ENCODE data around the gene CALML5.

GRCh38 chr10:5509236-5509635 is 9.9 kb upstream of the CALML5 start:
- no peak for TF ChIP-seq CTCF (conservative IDR thresholded peaks at IDR 0.05; ENCODE audit: low read depth, low read length)
- no peak for TF ChIP-seq EZH2 (IDR thresholded peaks at IDR 0.05; ENCODE audit: low read length, unreplicated experiment)
- TF ChIP-seq EZH2phosphoT487 (IDR thresholded peaks at IDR 0.05; ENCODE audit: borderline replicate concordance, low read length), result no peak
